Endodermal cell (in vitro differentiated cells): ENCODE measurements around the gene LHPP. TPM values are rescaled to one million over a fixed set of nuclear protein-coding genes. Genes with fewer than 3 reads are reported as not detected.

Experiments used
- DNase-seq: peaks from one replicate; pipeline ENCODE4 v3.0.0-alpha.2; 2017
- H3K27ac ChIP-seq: 2 replicates; pipeline ENCODE4 v1.5.1; 2013; ENCODE audit warnings: mild to moderate bottlenecking, low read depth, low read length, moderate library complexity
- H3K27me3 ChIP-seq: 2 replicates; pipeline ENCODE4 v1.6.1; 2013; ENCODE audit warnings: mild to moderate bottlenecking, low read length, moderate library complexity; ENCODE audit not compliant: insufficient read depth, control insufficient read depth, poor library complexity, severe bottlenecking
- H3K36me3 ChIP-seq: 2 replicates; pipeline ENCODE4 v1.7.0; 2013; ENCODE audit warnings: mild to moderate bottlenecking, low read length, moderate library complexity; ENCODE audit not compliant: control insufficient read depth, insufficient read depth
- H3K4me1 ChIP-seq: one replicate; pipeline ENCODE4 v1.7.0; 2013; ENCODE audit warnings: low read length; ENCODE audit not compliant: control insufficient read depth, insufficient read depth
- H3K4me3 ChIP-seq: 2 replicates; pipeline ENCODE4 v1.5.1; 2013; ENCODE audit warnings: mild to moderate bottlenecking, low read length, moderate library complexity
- H3K9ac ChIP-seq: 2 replicates; pipeline ENCODE4 v1.6.1; 2013; ENCODE audit warnings: mild to moderate bottlenecking, low read length, moderate library complexity; ENCODE audit not compliant: poor library complexity, severe bottlenecking; ENCODE audit errors: extremely low read depth
- H3K9me3 ChIP-seq: 2 replicates; pipeline ENCODE4 v1.6.1; 2013; ENCODE audit warnings: mild to moderate bottlenecking, low read length, moderate library complexity; ENCODE audit not compliant: control insufficient read depth
- H3K27ac Mint-ChIP-seq: 2 replicates; pipeline ENCODE4 v1.8.0; 2020; ENCODE audit warnings: mixed read lengths
- H3K27me3 Mint-ChIP-seq: 2 replicates; pipeline ENCODE4 v1.8.0; 2021; ENCODE audit warnings: mild to moderate bottlenecking, mixed read lengths; ENCODE audit not compliant: insufficient read depth
- H3K36me3 Mint-ChIP-seq: 2 replicates; pipeline ENCODE4 v1.8.0; 2020; ENCODE audit warnings: low read depth, mixed read lengths
- H3K4me1 Mint-ChIP-seq: 2 replicates; pipeline ENCODE4 v1.8.0; 2020; ENCODE audit warnings: mixed read lengths
- H3K4me3 Mint-ChIP-seq: 2 replicates; pipeline ENCODE4 v1.8.0; 2020; ENCODE audit warnings: mild to moderate bottlenecking, moderate library complexity, mixed read lengths
- H3K9me3 Mint-ChIP-seq: 2 replicates; pipeline ENCODE4 v1.8.0; 2020; ENCODE audit warnings: mild to moderate bottlenecking, mixed read lengths
- CTCF ChIP-seq: fragments of 200-600 bp; sonication (generic); conservative IDR thresholded peaks from 2 replicates; pipeline ENCODE4 v1.5.0; 2021; ENCODE audit warnings: antibody characterized with exemption, mild to moderate bottlenecking
- WGBS, 2 experiments: methylation state at CpG; one replicate each; pipeline versions ENCODE4 v1.1.5 to v1.1.7; 2013; ENCODE audit warnings: missing lambda C conversion rate in 2 of 2, mixed read lengths in 1 of 2; ENCODE audit not compliant: insufficient coverage in 1 of 2, insufficient read length in 1 of 2; 5-methylcytosine and 5-hydroxymethylcytosine counted together
- total RNA-seq, 2 donors: library from RNA; stranded (reverse); fragmentation: NEBNext Ultra II Directional in 1 of 2; extraction: Animal tissue kit (Norgen Biotek cat#: 25700) in 1 of 2; gene quantifications; 2 replicates in 1 of 2; 3 replicates in 1 of 2; pipeline ENCODE4 v1.2.1, GENCODE V29; 2021

LHPP gene
- total RNA-seq, 2 donors from 2014 or later, result 23.3 to 24.8 TPM

- Mint-ChIP-seq H3K4me3 (no peak overlapping the region), H3K4me1 (peaks cover 6% of the 10 kb centered on the region), H3K27me3 (no peaks in the 10 kb centered on the region), H3K9me3 (no peaks in the 10 kb centered on the region), H3K27ac (no peak overlapping the region), H3K36me3 (peaks cover 4% of the 10 kb centered on the region)
- H3K36me3 ChIP-seq, result no peaks in the 10 kb centered on the region
- H3K27ac ChIP-seq, result no peak overlapping the region
- 93 to 99% methylated on average over 12 to 17 of the region's 17 CpGs for whole genome bisulfite sequencing, 2 experiments
- no peak overlapping the region for H3K4me3 ChIP-seq
- H3K4me1 ChIP-seq, result no peaks in the 10 kb centered on the region
- H3K27me3 ChIP-seq, result no peaks in the 10 kb centered on the region
- H3K9ac ChIP-seq, result no peak overlapping the region
- no peak for TF ChIP-seq CTCF
- no peak for DNase-seq
- H3K9me3 ChIP-seq, result no peaks in the 10 kb centered on the region
These were observed 131.9 kb downstream of the LHPP start for GRCh38 chr10:124593431-124593985.

- Histone ChIP-seq H3K4me3 (no peak overlapping the region), H3K9ac (no peak overlapping the region), H3K27ac (no peak overlapping the region), H3K9me3 (no peaks in the 10 kb centered on the region), H3K27me3 (no peaks in the 10 kb centered on the region), H3K36me3 (no peaks in the 10 kb centered on the region), H3K4me1 (no peaks in the 10 kb centered on the region)
- 93 to 94% methylated on average over 5 of the region's 6 CpGs for WGBS, 2 experiments
- no peak for TF ChIP-seq CTCF
- H3K27ac Mint-ChIP-seq, result no peak overlapping the region
- no peaks in the 10 kb centered on the region for H3K27me3 Mint-ChIP-seq
- H3K4me3 Mint-ChIP-seq, result no peak overlapping the region
- DNase-seq, result no peak
- H3K4me1 Mint-ChIP-seq, result peaks cover 6% of the 10 kb centered on the region
- no peaks in the 10 kb centered on the region for H3K9me3 Mint-ChIP-seq
- H3K36me3 Mint-ChIP-seq, result peaks cover 4% of the 10 kb centered on the region
These were observed 132.6 kb downstream of the LHPP start for GRCh38 chr10:124594240-124594639.

GRCh38 chr10:124595143-124595883 lies 133.7 kb downstream of the LHPP start:
- Mint-ChIP-seq H3K4me1 (peaks cover 6% of the 10 kb centered on the region), H3K27me3 (no peaks in the 10 kb centered on the region), H3K9me3 (no peaks in the 10 kb centered on the region), H3K36me3 (peaks cover 4% of the 10 kb centered on the region), H3K4me3 (no peak overlapping the region), H3K27ac (no peak overlapping the region)
- Histone ChIP-seq H3K9ac (no peak overlapping the region), H3K9me3 (no peaks in the 10 kb centered on the region), H3K4me3 (no peak overlapping the region), H3K27ac (no peak overlapping the region), H3K36me3 (no peaks in the 10 kb centered on the region), H3K27me3 (no peaks in the 10 kb centered on the region), H3K4me1 (no peaks in the 10 kb centered on the region)
- no peak for TF ChIP-seq CTCF
- WGBS, 2 experiments, result 92 to 94% methylated on average over 8 to 9 of the region's 9 CpGs
- DNase-seq, result no peak
